BJ (cell line): ENCODE data around the gene LMLN. TPM values are rescaled to one million over a fixed set of nuclear protein-coding genes. Genes with fewer than 3 reads are reported as not detected.

Source experiments
- CTCF ChIA-PET: fragments of 350-600 bp; formaldehyde crosslinking; extraction: SDS; loops from one replicate; lab custom pipeline; 2021; ENCODE audit warnings: antibody characterized with exemption, inconsistent platforms; lab: Yijun Ruan, JAX
- POLR2A ChIA-PET: fragments of 300-600 bp; sonication (Branson Sonifier 250); formaldehyde crosslinking; extraction: SDS; loops from one replicate; lab custom pipeline; 2021; ENCODE audit warnings: antibody characterized with exemption; lab: Charles Lee
- DNase-seq: peaks from one replicate; pipeline ENCODE4 v3.0.0-alpha.2; 2011; ENCODE audit warnings: low read depth
- H3K27me3 ChIP-seq: 2 replicates; pipeline ENCODE4 v1.6.0; 2011; ENCODE audit warnings: low read length; ENCODE audit not compliant: control insufficient read depth, insufficient read depth
- H3K36me3 ChIP-seq: 2 replicates; pipeline ENCODE4 v1.5.1; 2011; ENCODE audit warnings: low read length; ENCODE audit not compliant: control insufficient read depth, insufficient read depth
- H3K4me3 ChIP-seq: 2 replicates; pipeline ENCODE4 v1.5.1; 2011; ENCODE audit warnings: low read depth, mild to moderate bottlenecking, control low read depth, low read length
- CTCF ChIP-seq: IDR thresholded peaks from 2 replicates; pipeline ENCODE4 v1.5.1; 2011; ENCODE audit warnings: low read depth, mild to moderate bottlenecking, control low read depth, inconsistent platforms, low read length, moderate library complexity; ENCODE audit not compliant: insufficient read depth
- polyA plus RNA-seq: library from polyadenylated mRNA; depleted of rRNA; stranded (reverse); fragments of >200 nt; gene quantifications from 2 replicates; pipeline ENCODE4 v1.2.3, GENCODE V29; 2011

The LMLN gene
- polyA plus RNA-seq, 1 experiment = 4.5 TPM

- no peak for DNase-seq
- no peak overlapping the region for H3K4me3 ChIP-seq
- H3K27me3 ChIP-seq = no peaks in the 10 kb centered on the region
- POLR2A ChIA-PET = no interaction called here
- CTCF ChIA-PET = no interaction called here
- H3K36me3 ChIP-seq = no peaks in the 10 kb centered on the region
- TF ChIP-seq CTCF = no peak
These were observed 67.2 kb downstream of the LMLN start for GRCh38 chr3:198027045-198027798.

- CTCF ChIA-PET = no interaction called here
- POLR2A ChIA-PET = no interaction called here
- H3K27me3 ChIP-seq = no peaks in the 10 kb centered on the region
- no peak for DNase-seq
- no peak for TF ChIP-seq CTCF
- H3K36me3 ChIP-seq = no peaks in the 10 kb centered on the region
- no peak overlapping the region for H3K4me3 ChIP-seq
These were observed 67.9 kb downstream of the LMLN start for GRCh38 chr3:198027799-198028390.

GRCh38 chr3:198028718-198029117, 68.7 kb downstream of the LMLN start:
- DNase-seq = no peak

GRCh38 chr3:198030125-198030524, 70.1 kb downstream of the LMLN start:
- H3K36me3 ChIP-seq = no peaks in the 10 kb centered on the region
- H3K4me3 ChIP-seq = no peak overlapping the region
- DNase-seq = no peak
- no peak for TF ChIP-seq CTCF
- no peaks in the 10 kb centered on the region for H3K27me3 ChIP-seq
- POLR2A ChIA-PET = no interaction called here
- CTCF ChIA-PET = interaction anchor here (1.0 kb wide), 1 partner anchor 20 kb away, joined by 3 read pairs; no protein-coding TSS in a partner anchor

More at GRCh38 chr3:198028718-198029117, 68.7 kb downstream of the LMLN start:
- TF ChIP-seq CTCF = no peak
- Histone ChIP-seq H3K4me3 (no peak overlapping the region), H3K27me3 (no peaks in the 10 kb centered on the region), H3K36me3 (no peaks in the 10 kb centered on the region)
- CTCF ChIA-PET = no interaction called here
- POLR2A ChIA-PET = no interaction called here

- ChIA-PET CTCF (interaction anchor here (1.0 to 1.5 kb wide), 2 partner anchors 13 to 21 kb away, joined by 3 read pairs; no protein-coding TSS in a partner anchor), POLR2A (no interaction called here)
- no peaks in the 10 kb centered on the region for H3K36me3 ChIP-seq
- no peaks in the 10 kb centered on the region for H3K27me3 ChIP-seq
- DNase-seq = no peak
- no peak overlapping the region for H3K4me3 ChIP-seq
- TF ChIP-seq CTCF = no peak
These were observed 70.7 kb downstream of the LMLN start for GRCh38 chr3:198030726-198031125.
